ENCODE results near the gene RIPPLY3.

RIPPLY3 gene

GRCh38 chr21:37006486-37007291 lies at the start of gene RIPPLY3:
RIPPLY3 (plus strand) TSS chr21:37006702; CDS start chr21:37006773, 71 bp downstream.
- no peak for DNase-seq (ENCODE audit: low read depth in 1 of 2, low spot score in 1 of 2)

- DNase-seq (ENCODE audit: low read depth in 1 of 2, low spot score in 1 of 2) = no peak
Observed at GRCh38 chr21:36959020-36959835, 47.3 kb upstream of the RIPPLY3 start.

GRCh38 chr21:36960676-36961284 lies 45.7 kb upstream of the RIPPLY3 start:
- DNase-seq (ENCODE audit: low read depth in 1 of 2, low spot score in 1 of 2) = no peak

- no peak for DNase-seq (ENCODE audit: low read depth in 1 of 2, low spot score in 1 of 2)
Observed at GRCh38 chr21:36962098-36962780, 44.3 kb upstream of the RIPPLY3 start.

GRCh38 chr21:36964398-36964797 lies 42.1 kb upstream of the RIPPLY3 start:
- DNase-seq (ENCODE audit: low read depth in 1 of 2, low spot score in 1 of 2) = no peak

GRCh38 chr21:36964827-36965719 lies 41.4 kb upstream of the RIPPLY3 start:
- DNase-seq (ENCODE audit: low read depth in 1 of 2, low spot score in 1 of 2) = no peak

GRCh38 chr21:36965720-36966065 lies 40.8 kb upstream of the RIPPLY3 start:
- no peak for DNase-seq (ENCODE audit: low read depth in 1 of 2, low spot score in 1 of 2)

- DNase-seq (ENCODE audit: low read depth in 1 of 2, low spot score in 1 of 2) = peak; percentile 46 to 47
Observed at GRCh38 chr21:36966066-36966820, 40.3 kb upstream of the RIPPLY3 start, which contains the start of gene HLCS. HLCS (minus strand) TSS chr21:36966669; CDS start chr21:36966638, 31 bp downstream.

- DNase-seq (ENCODE audit: low read depth in 1 of 2, low spot score in 1 of 2) = no peak
Observed at GRCh38 chr21:36966821-36967768, 39.4 kb upstream of the RIPPLY3 start.

- no peak for DNase-seq (ENCODE audit: low read depth in 1 of 2, low spot score in 1 of 2)
Observed at GRCh38 chr21:36968414-36968813, 38.1 kb upstream of the RIPPLY3 start.

- no peak for DNase-seq (ENCODE audit: low read depth in 1 of 2, low spot score in 1 of 2)
Observed at GRCh38 chr21:36968976-36969375, 37.5 kb upstream of the RIPPLY3 start.

GRCh38 chr21:36973986-36974850 lies 32.3 kb upstream of the RIPPLY3 start:
- no peak for DNase-seq (ENCODE audit: low read depth in 1 of 2, low spot score in 1 of 2)

- no peak for DNase-seq (ENCODE audit: low read depth in 1 of 2, low spot score in 1 of 2)
Observed at GRCh38 chr21:36974851-36975192, 31.7 kb upstream of the RIPPLY3 start.

GRCh38 chr21:36976228-36976861 lies 30.2 kb upstream of the RIPPLY3 start:
- DNase-seq (ENCODE audit: low read depth in 1 of 2, low spot score in 1 of 2) = no peak

- DNase-seq (ENCODE audit: low read depth in 1 of 2, low spot score in 1 of 2) = no peak
Observed at GRCh38 chr21:36976882-36977651, 29.4 kb upstream of the RIPPLY3 start.
